ENCODE measurements around the gene UBE2V1. TPM values are rescaled to one million over a fixed set of nuclear protein-coding genes. Genes with fewer than 3 reads are reported as not detected.

The UBE2V1 gene
- total and polyA plus RNA-seq, 2 of the 13 experiments (the other 11 are each of a cell fraction or from before 2014, with no cell fraction given) = 81.3 to 132 TPM

GRCh38 chr20:50038574-50038991 lies 74.4 kb downstream of the UBE2V1 start (continued):
- TF ChIP-seq CREB1 (IDR thresholded peaks at IDR 0.05) = no peak
- TF ChIP-seq CREB1 (CRISPR knock-in tag; IDR thresholded peaks at IDR 0.05) = no peak
- peak; percentile 25; the same call in 1 of the 2 replicates for TF ChIP-seq ZNF574 (CRISPR knock-in tag; IDR thresholded peaks at IDR 0.05)
- no peak for TF ChIP-seq SNAPC2 (CRISPR knock-in tag; IDR thresholded peaks at IDR 0.05)
- peak; percentile 52 for TF ChIP-seq ZNF263 (CRISPR knock-in tag; IDR thresholded peaks at IDR 0.05)
- TF ChIP-seq ZNF614 (CRISPR knock-in tag; IDR thresholded peaks at IDR 0.05; ENCODE audit: borderline replicate concordance) = peak; percentile 51; the same call in 1 of the 2 replicates
- peak; percentile 69; the same call in 1 of the 2 replicates for TF ChIP-seq SP5 (CRISPR knock-in tag; IDR thresholded peaks at IDR 0.05; ENCODE audit: borderline replicate concordance, low read depth)
- no peak for TF ChIP-seq SIX1 (CRISPR knock-in tag; IDR thresholded peaks at IDR 0.05; ENCODE audit: borderline replicate concordance)
- TF ChIP-seq TFDP2 (CRISPR knock-in tag; IDR thresholded peaks at IDR 0.05) = no peak
- TF ChIP-seq TIGD3 (CRISPR knock-in tag; IDR thresholded peaks at IDR 0.05; ENCODE audit: borderline replicate concordance) = no peak
- peak; percentile 71 for TF ChIP-seq ZNF687 (CRISPR knock-in tag; IDR thresholded peaks at IDR 0.05)
- no peak for TF ChIP-seq ZHX2 (IDR thresholded peaks at IDR 0.05; ENCODE audit: low read depth)
- no peak for TF ChIP-seq ZHX2 (CRISPR knock-in tag; IDR thresholded peaks at IDR 0.05; ENCODE audit: borderline replicate concordance)
- TF ChIP-seq ZNF337 (CRISPR knock-in tag; IDR thresholded peaks at IDR 0.05; ENCODE audit: borderline replicate concordance, low read depth) = no peak
